ENCODE results near the gene DEPDC1B. TPM values are rescaled to one million over a fixed set of nuclear protein-coding genes. Genes with fewer than 3 reads are reported as not detected.

The DEPDC1B gene
- total RNA-seq, 1 experiment from 2014 or later = 63.1 TPM

DNA sequence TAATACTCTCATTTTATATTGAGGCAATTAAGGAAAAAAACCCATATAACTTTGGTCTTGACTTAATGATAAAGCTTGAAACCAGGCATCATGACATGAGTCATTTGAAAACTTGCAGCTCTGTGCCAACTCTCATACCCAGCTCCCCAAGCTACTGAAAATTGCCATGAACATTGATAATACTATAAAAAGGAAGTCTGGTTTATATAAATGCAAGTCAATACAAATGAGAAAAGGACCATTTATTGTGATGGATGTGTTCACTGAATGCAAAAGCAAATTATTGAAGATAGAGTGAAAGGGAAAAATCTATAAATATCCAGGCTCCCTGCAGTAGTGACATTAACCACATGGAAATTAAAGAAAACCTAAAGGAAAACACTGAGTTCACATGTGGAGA lies 116.3 kb downstream of the DEPDC1B start:
- H3K4me3 Mint-ChIP-seq (ENCODE audit: low read depth, unreplicated experiment) = no peak overlapping the region
- TF ChIP-seq, protein P1, sequence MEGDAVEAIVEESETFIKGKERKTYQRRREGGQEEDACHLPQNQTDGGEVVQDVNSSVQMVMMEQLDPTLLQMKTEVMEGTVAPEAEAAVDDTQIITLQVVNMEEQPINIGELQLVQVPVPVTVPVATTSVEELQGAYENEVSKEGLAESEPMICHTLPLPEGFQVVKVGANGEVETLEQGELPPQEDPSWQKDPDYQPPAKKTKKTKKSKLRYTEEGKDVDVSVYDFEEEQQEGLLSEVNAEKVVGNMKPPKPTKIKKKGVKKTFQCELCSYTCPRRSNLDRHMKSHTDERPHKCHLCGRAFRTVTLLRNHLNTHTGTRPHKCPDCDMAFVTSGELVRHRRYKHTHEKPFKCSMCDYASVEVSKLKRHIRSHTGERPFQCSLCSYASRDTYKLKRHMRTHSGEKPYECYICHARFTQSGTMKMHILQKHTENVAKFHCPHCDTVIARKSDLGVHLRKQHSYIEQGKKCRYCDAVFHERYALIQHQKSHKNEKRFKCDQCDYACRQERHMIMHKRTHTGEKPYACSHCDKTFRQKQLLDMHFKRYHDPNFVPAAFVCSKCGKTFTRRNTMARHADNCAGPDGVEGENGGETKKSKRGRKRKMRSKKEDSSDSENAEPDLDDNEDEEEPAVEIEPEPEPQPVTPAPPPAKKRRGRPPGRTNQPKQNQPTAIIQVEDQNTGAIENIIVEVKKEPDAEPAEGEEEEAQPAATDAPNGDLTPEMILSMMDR (IDR thresholded peaks at IDR 0.05; ENCODE audit: unreplicated experiment) = no peak
- H3K4me1 Mint-ChIP-seq (ENCODE audit: low read depth, unreplicated experiment) = no peaks in the 10 kb centered on the region
- DNase-seq = no peak
- CTCF ChIA-PET = no interaction called here
- peaks cover 3% of the 10 kb centered on the region for H3K9me3 Mint-ChIP-seq (ENCODE audit: low read depth, unreplicated experiment)
- peaks cover 5% of the 10 kb centered on the region for H3K36me3 Mint-ChIP-seq (ENCODE audit: insufficient read depth, unreplicated experiment)
- H3K27me3 Mint-ChIP-seq (ENCODE audit: unreplicated experiment) = no peaks in the 10 kb centered on the region
- no peak overlapping the region for H3K27ac Mint-ChIP-seq (ENCODE audit: unreplicated experiment)
- BruUV-seq (replicated peaks) = no TSS peak
- intact Hi-C loops (cut with micrococcal nuclease; ENCODE audit: unreplicated experiment) = no loop called here

DNA sequence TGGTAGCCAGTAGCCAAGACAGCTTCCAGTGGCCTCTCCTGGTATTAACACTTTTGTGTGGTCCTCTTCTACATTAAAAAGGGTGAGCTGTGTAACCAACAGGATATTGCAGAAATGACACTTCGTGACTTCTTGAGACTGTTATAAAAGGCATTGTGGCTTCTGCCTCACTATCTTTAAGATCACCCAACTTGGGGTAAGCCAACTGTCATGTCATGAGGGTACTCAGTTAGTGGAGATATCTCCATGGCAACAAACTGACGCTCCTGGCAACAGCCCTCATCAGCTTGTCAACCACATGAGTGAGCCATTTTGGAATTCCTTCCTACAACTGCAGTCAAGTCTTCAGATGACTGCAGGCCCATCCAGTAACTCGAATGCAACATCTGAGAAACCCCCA lies 121.7 kb downstream of the DEPDC1B start:
- Mint-ChIP-seq H3K27ac (ENCODE audit: unreplicated experiment) (no peak overlapping the region), H3K27me3 (ENCODE audit: unreplicated experiment) (no peaks in the 10 kb centered on the region), H3K4me1 (ENCODE audit: low read depth, unreplicated experiment) (no peaks in the 10 kb centered on the region), H3K4me3 (ENCODE audit: low read depth, unreplicated experiment) (no peak overlapping the region), H3K36me3 (ENCODE audit: insufficient read depth, unreplicated experiment) (peaks cover 7% of the 10 kb centered on the region), H3K9me3 (ENCODE audit: low read depth, unreplicated experiment) (peaks cover 20% of the 10 kb centered on the region)
- intact Hi-C loops (cut with micrococcal nuclease; ENCODE audit: unreplicated experiment) = no loop called here
- CTCF ChIA-PET = interaction anchor here (0.8 kb wide), 1 partner anchor 298 kb away, joined by 3 read pairs; no protein-coding TSS in a partner anchor
- TF ChIP-seq, protein P1 (IDR thresholded peaks at IDR 0.05; ENCODE audit: unreplicated experiment) = no peak
- BruUV-seq (replicated peaks) = no TSS peak
- DNase-seq = no peak

DNA sequence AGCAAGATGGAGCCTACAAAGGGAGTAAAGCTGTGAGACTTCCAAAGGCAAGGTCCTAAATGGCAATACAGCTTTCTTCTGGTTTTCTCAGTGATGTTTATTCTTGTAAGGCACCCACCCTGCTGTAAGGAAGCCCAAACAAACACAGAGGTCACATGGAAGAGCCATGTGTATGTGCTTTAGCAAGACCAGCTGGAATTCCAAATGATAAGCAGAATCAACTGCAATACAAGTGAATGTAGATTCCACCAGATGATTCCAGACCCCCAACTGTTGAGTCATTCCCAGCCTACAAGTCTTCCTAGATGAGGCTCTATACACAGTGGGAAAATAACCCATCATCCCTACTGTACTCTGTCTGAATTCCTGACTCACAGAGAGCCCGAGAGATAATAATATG lies 122.8 kb downstream of the DEPDC1B start:
- H3K36me3 Mint-ChIP-seq (ENCODE audit: insufficient read depth, unreplicated experiment) = peaks cover 7% of the 10 kb centered on the region
- BruUV-seq (replicated peaks) = no TSS peak
- no peaks in the 10 kb centered on the region for H3K27me3 Mint-ChIP-seq (ENCODE audit: unreplicated experiment)
- no peak overlapping the region for H3K4me3 Mint-ChIP-seq (ENCODE audit: low read depth, unreplicated experiment)
- no peak overlapping the region for H3K27ac Mint-ChIP-seq (ENCODE audit: unreplicated experiment)
- TF ChIP-seq, protein P1 (IDR thresholded peaks at IDR 0.05; ENCODE audit: unreplicated experiment) = no peak
- peaks cover 23% of the 10 kb centered on the region for H3K9me3 Mint-ChIP-seq (ENCODE audit: low read depth, unreplicated experiment)
- CTCF ChIA-PET = no interaction called here
- DNase-seq = no peak
- intact Hi-C loops (cut with micrococcal nuclease; ENCODE audit: unreplicated experiment) = no loop called here
- H3K4me1 Mint-ChIP-seq (ENCODE audit: low read depth, unreplicated experiment) = no peaks in the 10 kb centered on the region

DNA sequence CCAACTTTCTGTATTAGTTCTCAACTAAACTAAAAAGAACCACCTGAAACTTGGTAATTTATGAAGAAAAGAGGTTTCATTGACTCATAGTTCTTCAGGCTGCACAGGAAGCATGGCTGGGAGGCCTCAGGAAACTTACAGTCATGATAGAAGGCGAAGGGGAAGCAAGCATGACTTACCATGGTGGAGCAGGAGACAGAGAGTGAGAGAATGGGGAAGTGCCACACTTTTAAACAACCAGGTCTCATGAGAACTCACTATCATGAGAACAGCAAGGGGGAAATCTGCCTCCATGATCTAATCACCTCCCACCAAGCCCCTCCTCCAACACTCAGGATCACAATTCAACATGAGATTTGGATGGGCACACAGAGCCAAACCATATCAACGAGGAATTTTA lies 123.5 kb downstream of the DEPDC1B start:
- H3K27me3 Mint-ChIP-seq (ENCODE audit: unreplicated experiment) = no peaks in the 10 kb centered on the region
- no TSS peak for BruUV-seq (replicated peaks)
- H3K36me3 Mint-ChIP-seq (ENCODE audit: insufficient read depth, unreplicated experiment) = peaks cover 7% of the 10 kb centered on the region
- TF ChIP-seq, protein P1 (IDR thresholded peaks at IDR 0.05; ENCODE audit: unreplicated experiment) = no peak
- H3K4me3 Mint-ChIP-seq (ENCODE audit: low read depth, unreplicated experiment) = no peak overlapping the region
- H3K4me1 Mint-ChIP-seq (ENCODE audit: low read depth, unreplicated experiment) = no peaks in the 10 kb centered on the region
- CTCF ChIA-PET = no interaction called here
- intact Hi-C loops (cut with micrococcal nuclease; ENCODE audit: unreplicated experiment) = no loop called here
- peaks cover 23% of the 10 kb centered on the region for H3K9me3 Mint-ChIP-seq (ENCODE audit: low read depth, unreplicated experiment)
- H3K27ac Mint-ChIP-seq (ENCODE audit: unreplicated experiment) = no peak overlapping the region
- no peak for DNase-seq
